Ovary (tissue), 10 donors: Measurements from ENCODE around the gene PDK3. TPM values are rescaled to one million over a fixed set of nuclear protein-coding genes. Genes with fewer than 3 reads are reported as not detected.

Experiments
- DNase-seq, 5 donors: peaks; one replicate each; pipeline ENCODE4 v3.0.0-alpha.2; 2019 to 2020
- H3K27ac ChIP-seq, 2 donors: fragments of 200-600 bp; one replicate each; pipeline versions ENCODE4 v1.5.1 to v1.8.0; 2019 to 2022
- H3K27me3 ChIP-seq: fragments of 200-600 bp; one replicate; pipeline ENCODE4 v1.8.0; 2022
- H3K36me3 ChIP-seq: fragments of 200-600 bp; sonication (generic); one replicate; pipeline ENCODE4 v1.5.1; 2019
- H3K4me1 ChIP-seq: one replicate; pipeline ENCODE4 v1.8.1; 2013; ENCODE audit warnings: mild to moderate bottlenecking, moderate library complexity; ENCODE audit not compliant: insufficient read depth
- H3K4me3 ChIP-seq: fragments of 200-600 bp; sonication (generic); one replicate; pipeline ENCODE4 v1.5.1; 2017
- H3K9me3 ChIP-seq, 2 donors: fragments of 200-600 bp in 1 of 2; sonication (generic) in 1 of 2; one replicate each; pipeline versions ENCODE4 v1.5.1 to v1.8.1; 2013 to 2019; ENCODE audit warnings: mild to moderate bottlenecking in 1 of 2, moderate library complexity in 1 of 2
- CTCF ChIP-seq, 3 donors: fragments of 450-650 bp in 2 of 3; fragments of 200-600 bp in 1 of 3; IDR thresholded peaks; one replicate each; pipeline versions ENCODE4 v1.5.1 to v1.8.0; 2016 to 2022; ENCODE audit warnings: antibody characterized with exemption in 3 of 3, mild to moderate bottlenecking in 1 of 3
- EP300 ChIP-seq: sonication (generic); formaldehyde crosslinking; IDR thresholded peaks from one replicate; pipeline ENCODE4 v1.6.1; 2017; ENCODE audit warnings: antibody characterized with exemption
- POLR2A ChIP-seq: fragments of 450-650 bp; IDR thresholded peaks from one replicate; pipeline ENCODE4 v1.6.1; 2017; ENCODE audit warnings: antibody characterized with exemption, mild to moderate bottlenecking, moderate library complexity
- WGBS, 3 donors: extraction: QIAGEN DNeasy Blood & Tissue Kit in 1 of 3; methylation state at CpG; one replicate each; pipeline versions ENCODE4 v1.1.5 to v1.1.7; 2013 to 2017; 5-methylcytosine and 5-hydroxymethylcytosine counted together
- intact Hi-C, 4 donors: fragments of 100-400 bp; cut with DNase I; formaldehyde crosslinking; loops; one replicate each; pipeline versions ENCODE4 v1.11.0 to v1.15.1; 2022 to 2023
- long read RNA-seq, 3 donors: library from polyadenylated mRNA in 2 of 3; unstranded in 2 of 3; transcript quantifications; one replicate each; pipeline ENCODE4 v2.0.0 and lab custom pipeline, GENCODE V29; 2021 to 2026
- polyA plus RNA-seq, 2 donors: library from polyadenylated mRNA; stranded (reverse); fragments of 200-250 nt in 1 of 2; fragments of 350-450 nt in 1 of 2; fragmentation: Illumina TruSeq in 1 of 2; extraction: RNeasy Lipid Tissue Mini Kit (QIAGEN cat#74804) in 1 of 2; gene quantifications; one replicate each; pipeline ENCODE4 v1.2.3, GENCODE V29; 2013 to 2014
- total RNA-seq, 7 donors: library from RNA; depleted of rRNA in 2 of 7; stranded (reverse); fragments of >200 nt in 2 of 7; fragmentation: NEBNext Ultra II Directional in 3 of 7; extraction: Animal tissue kit (Norgen Biotek cat#: 25700) in 3 of 7; gene quantifications; one replicate each; pipeline versions ENCODE4 v1.1.0 to v1.2.4, GENCODE V29; 2016 to 2023
- donor health status: DM: no; HTN: no; CAD: no; lungs with moderate emphysema.
- donor health status: DM: no; HTN: no; CAD: no.
- donor health status: Bipolar disorder and iron deficiency.
- donor health status: DM: yes; HTN: yes; CAD: no.
- donor health status: DM: no; HTN: no; CAD: no.
- donor health status: DM: yes; HTN: yes; CAD: no.

Gene PDK3
- total RNA-seq (10 to 100 TPM; 13.8 to 30.9 (median 20.7) TPM), polyA plus RNA-seq (10 to 100 TPM in 1 of 2 donors, 1 to 10 TPM in 1; 3.1 to 20.2 TPM)
- long read RNA-seq, donor 1, transcript PDK3-202 (12 exons, 1,921 nt): major isoform, 16 of 33 reads
- long read RNA-seq, donor 1, partial matches to known transcripts: 9 of 33 reads
- long read RNA-seq, donor 1, other reads (novel, unspliced or antisense): 4 of 33 reads
- long read RNA-seq, donor 2, partial matches to known transcripts: 0 of 6 reads
- long read RNA-seq, donor 2, other reads (novel, unspliced or antisense): 0 of 6 reads
- long read RNA-seq, donor 3, transcript PDK3-202 (12 exons, 1,921 nt): major isoform, 12 of 16 reads
- long read RNA-seq, donor 3, partial matches to known transcripts: 0 of 16 reads
- long read RNA-seq, donor 3, other reads (novel, unspliced or antisense): 3 of 16 reads

GRCh38 chrX:24464836-24465531 lies at the start of gene PDK3:
PDK3 (plus strand) TSS chrX:24465286; CDS start chrX:24465456, 170 bp downstream.
- Histone ChIP-seq H3K27me3 (no peaks in the 10 kb centered on the region), H3K4me1 (peaks cover 1% of the 10 kb centered on the region), H3K4me3 (peak within 1 kb of the TSS; percentile 57), H3K36me3 (no peaks in the 10 kb centered on the region), H3K9me3 (no peaks in the 10 kb centered on the region), H3K27ac (peak within 1 kb of the TSS; percentile 32 to 45)
- intact Hi-C loops: no loop called here
- 27 to 48% (median 40%) methylated on average over 59 to 83 of the region's 83 CpGs for WGBS, 3 donors
- TF ChIP-seq POLR2A: peak; percentile 60
- no peak for TF ChIP-seq CTCF (IDR thresholded peaks at IDR 0.05)
- DNase-seq: peak; percentile 87 to 95 (median 93)

GRCh38 chrX:24415921-24416320 lies 49.2 kb upstream of the PDK3 start:
- no peak overlapping the region for H3K27ac ChIP-seq
- H3K36me3 ChIP-seq: no peaks in the 10 kb centered on the region
- H3K27me3 ChIP-seq: no peaks in the 10 kb centered on the region
- TF ChIP-seq CTCF (IDR thresholded peaks at IDR 0.05): no peak
- no peak for TF ChIP-seq POLR2A
- TF ChIP-seq EP300: no peak
- H3K4me3 ChIP-seq: no peak overlapping the region
- intact Hi-C loops: loop anchor here in 1 of 4 donors (10.0 kb wide), 1 partner anchor 69 kb away; no protein-coding TSS in a partner anchor
- DNase-seq: no peak
- H3K4me1 ChIP-seq: no peaks in the 10 kb centered on the region
- WGBS, 3 donors: 64 to 82% (median 68%) methylated on average over 5 of the region's 5 CpGs
- H3K9me3 ChIP-seq: no peaks in the 10 kb centered on the region

- Histone ChIP-seq H3K4me1 (peaks cover 2% of the 10 kb centered on the region), H3K27ac (no peak overlapping the region), H3K36me3 (no peaks in the 10 kb centered on the region), H3K9me3 (no peaks in the 10 kb centered on the region), H3K27me3 (no peaks in the 10 kb centered on the region), H3K4me3 (no peak overlapping the region)
- 34 to 39% (median 35%) methylated on average over 2 of the region's 2 CpGs for WGBS, 3 donors
- intact Hi-C loops: no loop called here
- no peak for DNase-seq
- TF ChIP-seq EP300 (no peak), CTCF (IDR thresholded peaks at IDR 0.05) (no peak), POLR2A (no peak)
These were observed 41.1 kb upstream of the PDK3 start for GRCh38 chrX:24423960-24424359.

GRCh38 chrX:24424948-24425347 lies 40.1 kb upstream of the PDK3 start:
- TF ChIP-seq CTCF (IDR thresholded peaks at IDR 0.05) (no peak), EP300 (no peak), POLR2A (no peak)
- 47 to 49% (median 48%) methylated on average over 8 of the region's 8 CpGs for WGBS, 3 donors
- peak; percentile 57 to 79 (median 75) for DNase-seq
- H3K27ac ChIP-seq: peak overlapping the region in 1 of 2 donors; percentile 19
- H3K27me3 ChIP-seq: no peaks in the 10 kb centered on the region
- H3K4me3 ChIP-seq: no peak overlapping the region
- peaks cover 2% of the 10 kb centered on the region for H3K4me1 ChIP-seq
- intact Hi-C loops: no loop called here
- no peaks in the 10 kb centered on the region for H3K9me3 ChIP-seq
- no peaks in the 10 kb centered on the region for H3K36me3 ChIP-seq
